Mesothelial cell of epicardium (in vitro differentiated cells): ENCODE results near the gene PHF21B. TPM values are rescaled to one million over a fixed set of nuclear protein-coding genes. Genes with fewer than 3 reads are reported as not detected.
"Not testable (repeated sequence)": the region's sequence is repeated elsewhere in the genome, so short reads cannot be mapped to it uniquely, and the experiment has no call there.

Experiments used
- DNase-seq, 2 experiments: peaks; one replicate each; pipeline ENCODE4 v3.0.0; 2021; ENCODE audit warnings: low spot score in 2 of 2; ENCODE audit not compliant: unreplicated experiment in 2 of 2
- H3K27ac Mint-ChIP-seq: 2 replicates; pipeline ENCODE4 v1.8.0; 2021; ENCODE audit warnings: mixed read lengths
- H3K27me3 Mint-ChIP-seq: 2 replicates; pipeline ENCODE4 v1.8.0; 2021; ENCODE audit warnings: low read depth, mixed read lengths
- H3K36me3 Mint-ChIP-seq: 2 replicates; pipeline ENCODE4 v1.8.0; 2021; ENCODE audit warnings: mixed read lengths
- H3K4me1 Mint-ChIP-seq: 2 replicates; pipeline ENCODE4 v1.8.0; 2021; ENCODE audit warnings: mixed read lengths
- H3K4me3 Mint-ChIP-seq: 2 replicates; pipeline ENCODE4 v1.8.0; 2021; ENCODE audit warnings: mild to moderate bottlenecking, moderate library complexity, mixed read lengths
- H3K9me3 Mint-ChIP-seq: 2 replicates; pipeline ENCODE4 v1.8.0; 2021; ENCODE audit warnings: mixed read lengths
- total RNA-seq: library from RNA; stranded (reverse); gene quantifications from 3 replicates; pipeline ENCODE4 v1.2.1, GENCODE V29; 2021
- TF ChIP-seq, protein P1 (sequence below): fragments of 200-600 bp; sonication (generic); IDR thresholded peaks from one replicate; pipeline ENCODE4 v1.5.0; 2021; ENCODE audit warnings: antibody characterized with exemption; ENCODE audit not compliant: unreplicated experiment

The PHF21B gene
- total RNA-seq, 1 donor from 2014 or later: 8.6 TPM

DNA sequence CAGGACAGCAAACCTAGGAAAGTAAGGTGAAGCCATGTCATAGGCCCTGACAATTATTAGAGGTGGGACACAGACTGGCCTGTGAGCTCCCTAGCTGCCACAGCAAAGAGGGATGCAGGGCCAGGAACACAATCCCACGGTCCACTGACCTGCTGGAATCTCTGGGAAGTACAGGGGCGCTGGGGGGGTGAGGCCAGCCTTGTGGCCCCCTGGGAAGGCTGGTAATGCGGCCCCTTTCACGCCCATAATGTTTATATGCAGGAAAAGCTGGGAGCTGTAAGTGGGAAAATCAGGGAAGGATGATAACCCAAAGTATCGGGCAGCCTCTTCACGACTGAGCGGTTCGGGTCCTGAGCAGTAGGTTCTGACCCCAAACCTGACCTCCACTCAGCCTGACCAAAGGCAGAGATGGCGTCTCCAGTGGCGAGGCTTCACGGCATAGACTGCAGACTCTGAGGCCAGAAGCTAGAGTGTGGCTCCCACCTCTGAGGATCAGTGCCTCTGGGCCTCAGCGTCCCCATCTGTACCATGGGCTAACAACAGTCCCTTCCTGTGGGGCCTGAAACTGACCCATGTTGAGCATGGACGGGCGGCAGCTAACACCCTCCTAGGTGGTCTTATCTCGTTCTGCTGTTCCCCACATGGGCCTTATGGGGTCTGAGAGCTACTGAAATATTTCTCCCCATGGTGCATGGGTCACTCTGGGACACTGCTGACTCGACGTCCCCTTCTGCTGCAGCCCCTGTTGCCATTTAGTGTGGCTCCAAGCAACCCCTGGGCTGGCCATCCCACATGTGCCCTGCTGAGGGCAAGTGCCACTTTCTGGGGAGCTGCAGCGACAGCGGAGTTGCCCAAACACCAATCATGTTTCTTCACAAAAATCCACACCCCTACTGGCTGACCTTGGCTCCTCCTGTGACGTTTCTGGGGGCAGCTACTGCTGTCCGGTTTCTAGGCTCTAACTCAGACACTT is 101.8 kb downstream of the PHF21B start:
- TF ChIP-seq, protein P1, sequence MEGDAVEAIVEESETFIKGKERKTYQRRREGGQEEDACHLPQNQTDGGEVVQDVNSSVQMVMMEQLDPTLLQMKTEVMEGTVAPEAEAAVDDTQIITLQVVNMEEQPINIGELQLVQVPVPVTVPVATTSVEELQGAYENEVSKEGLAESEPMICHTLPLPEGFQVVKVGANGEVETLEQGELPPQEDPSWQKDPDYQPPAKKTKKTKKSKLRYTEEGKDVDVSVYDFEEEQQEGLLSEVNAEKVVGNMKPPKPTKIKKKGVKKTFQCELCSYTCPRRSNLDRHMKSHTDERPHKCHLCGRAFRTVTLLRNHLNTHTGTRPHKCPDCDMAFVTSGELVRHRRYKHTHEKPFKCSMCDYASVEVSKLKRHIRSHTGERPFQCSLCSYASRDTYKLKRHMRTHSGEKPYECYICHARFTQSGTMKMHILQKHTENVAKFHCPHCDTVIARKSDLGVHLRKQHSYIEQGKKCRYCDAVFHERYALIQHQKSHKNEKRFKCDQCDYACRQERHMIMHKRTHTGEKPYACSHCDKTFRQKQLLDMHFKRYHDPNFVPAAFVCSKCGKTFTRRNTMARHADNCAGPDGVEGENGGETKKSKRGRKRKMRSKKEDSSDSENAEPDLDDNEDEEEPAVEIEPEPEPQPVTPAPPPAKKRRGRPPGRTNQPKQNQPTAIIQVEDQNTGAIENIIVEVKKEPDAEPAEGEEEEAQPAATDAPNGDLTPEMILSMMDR: no peak
- Mint-ChIP-seq H3K36me3 (peaks cover 39% of the 10 kb centered on the region), H3K27ac (no peak overlapping the region), H3K4me1 (peaks cover 10% of the 10 kb centered on the region), H3K9me3 (peaks cover 27% of the 10 kb centered on the region), H3K4me3 (no peak overlapping the region), H3K27me3 (peaks cover 8% of the 10 kb centered on the region)
- no peak for DNase-seq

DNA sequence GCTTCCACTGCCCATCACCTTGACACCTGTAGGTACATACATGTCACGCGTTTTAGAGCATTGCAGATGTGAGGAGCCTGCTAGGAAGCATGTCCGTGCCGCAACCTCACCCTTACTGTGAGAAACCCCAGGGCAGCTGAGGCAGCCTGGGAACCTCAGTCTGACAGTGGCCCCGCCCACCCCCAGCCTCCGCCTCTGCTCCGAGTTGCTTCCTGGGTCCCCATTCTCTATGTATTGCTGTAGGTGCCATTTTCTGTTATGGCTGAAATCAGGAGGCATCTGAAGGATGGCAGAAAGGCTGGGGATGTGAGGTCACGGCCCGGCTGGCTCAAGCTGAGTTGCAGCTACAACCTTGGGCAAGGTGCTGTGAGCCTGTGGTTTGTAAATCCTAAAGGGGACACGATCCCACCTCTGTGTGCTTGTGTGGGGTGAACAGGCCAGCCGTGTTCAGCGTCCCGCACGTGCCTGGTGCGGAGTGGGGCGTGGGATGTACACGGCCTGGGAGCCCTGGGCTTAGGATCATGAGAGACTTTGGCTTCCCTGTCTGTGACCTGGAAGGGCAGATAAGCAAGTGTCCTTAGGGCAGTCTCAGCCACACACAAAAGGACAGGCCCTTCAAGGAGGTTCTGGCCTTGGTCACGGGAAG is 102.7 kb downstream of the PHF21B start:
- H3K4me3 Mint-ChIP-seq: no peak overlapping the region
- DNase-seq: no peak
- peaks cover 30% of the 10 kb centered on the region for H3K9me3 Mint-ChIP-seq
- TF ChIP-seq, protein P1: no peak
- peaks cover 10% of the 10 kb centered on the region for H3K27me3 Mint-ChIP-seq
- H3K4me1 Mint-ChIP-seq: peaks cover 10% of the 10 kb centered on the region
- peaks cover 40% of the 10 kb centered on the region for H3K36me3 Mint-ChIP-seq
- no peak overlapping the region for H3K27ac Mint-ChIP-seq

DNA sequence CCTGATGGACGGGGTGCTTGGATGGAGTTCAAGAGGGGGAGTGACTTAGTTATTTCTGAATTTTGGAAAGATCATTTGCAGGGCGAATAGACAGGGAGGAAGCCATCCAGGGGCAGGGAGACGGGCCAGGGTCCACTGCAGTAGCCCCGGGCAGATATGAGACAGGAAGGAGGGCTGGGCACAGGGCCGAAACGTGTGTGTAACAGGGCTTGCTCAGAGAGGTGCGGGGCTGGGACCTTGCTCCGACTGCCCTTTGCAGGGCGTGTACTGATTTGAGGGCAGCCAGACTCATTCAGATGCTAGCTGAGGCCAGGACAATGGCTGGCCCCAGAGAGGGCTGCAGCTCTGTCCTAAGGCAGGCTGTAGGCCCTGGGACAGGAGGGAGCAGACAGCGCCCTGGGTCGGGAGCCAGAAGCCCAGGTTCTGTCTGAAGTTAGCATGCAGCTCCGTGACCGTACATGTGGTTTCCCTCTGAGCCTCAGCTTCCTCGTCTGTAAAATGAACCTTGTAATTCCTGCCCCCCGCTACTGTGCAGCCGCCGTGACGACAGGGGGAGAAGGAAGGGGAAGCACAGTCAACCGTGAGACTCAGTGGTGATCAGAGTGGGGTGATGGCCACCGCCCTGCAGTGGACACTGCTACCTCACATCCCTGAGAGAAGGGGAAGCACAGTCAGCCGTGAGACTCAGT is 103.4 kb downstream of the PHF21B start:
- TF ChIP-seq, protein P1: no peak
- H3K4me3 Mint-ChIP-seq: no peak overlapping the region
- peaks cover 10% of the 10 kb centered on the region for H3K27me3 Mint-ChIP-seq
- H3K9me3 Mint-ChIP-seq: peaks cover 27% of the 10 kb centered on the region
- peaks cover 39% of the 10 kb centered on the region for H3K36me3 Mint-ChIP-seq
- H3K27ac Mint-ChIP-seq: no peak overlapping the region
- DNase-seq: no peak
- peaks cover 10% of the 10 kb centered on the region for H3K4me1 Mint-ChIP-seq

DNA sequence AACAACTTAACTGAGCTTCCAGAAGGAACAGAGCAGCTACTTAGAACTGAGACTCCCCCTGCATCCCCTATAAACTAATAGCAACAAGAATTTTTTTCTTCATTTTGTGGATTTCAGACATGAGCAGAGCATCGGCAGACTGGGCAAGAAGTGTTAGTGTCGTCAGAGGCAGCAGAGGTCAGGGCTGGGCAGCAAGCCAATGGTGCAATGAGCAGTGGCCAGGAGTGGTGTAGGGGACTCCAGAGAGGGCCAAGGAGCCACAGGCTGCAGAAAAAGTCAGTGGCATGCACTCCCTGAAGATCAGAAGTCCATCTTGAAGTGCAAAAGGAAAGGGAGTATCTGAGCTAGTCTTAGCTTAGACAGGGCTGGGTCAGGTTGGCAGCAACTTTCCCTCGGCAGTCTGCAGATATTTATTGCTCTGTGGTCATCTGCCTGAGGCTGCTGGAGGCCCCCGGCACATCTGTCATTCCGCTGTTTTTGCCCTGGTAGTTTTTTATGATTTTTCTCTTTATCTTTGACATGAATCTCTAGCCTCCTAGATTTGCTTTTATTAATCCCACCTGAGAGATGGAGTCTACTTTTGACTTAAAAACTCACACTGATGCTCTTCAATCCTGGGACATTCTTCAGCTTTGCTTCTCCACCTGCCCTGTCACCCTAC is 105.2 kb downstream of the PHF21B start:
- H3K4me3 Mint-ChIP-seq, H3K27ac Mint-ChIP-seq, DNase-seq, H3K27me3 Mint-ChIP-seq: not testable (repeated sequence)
- Mint-ChIP-seq H3K4me1 (peaks cover 10% of the 10 kb centered on the region), H3K36me3 (peaks cover 29% of the 10 kb centered on the region), H3K9me3 (peaks cover 28% of the 10 kb centered on the region)

DNA sequence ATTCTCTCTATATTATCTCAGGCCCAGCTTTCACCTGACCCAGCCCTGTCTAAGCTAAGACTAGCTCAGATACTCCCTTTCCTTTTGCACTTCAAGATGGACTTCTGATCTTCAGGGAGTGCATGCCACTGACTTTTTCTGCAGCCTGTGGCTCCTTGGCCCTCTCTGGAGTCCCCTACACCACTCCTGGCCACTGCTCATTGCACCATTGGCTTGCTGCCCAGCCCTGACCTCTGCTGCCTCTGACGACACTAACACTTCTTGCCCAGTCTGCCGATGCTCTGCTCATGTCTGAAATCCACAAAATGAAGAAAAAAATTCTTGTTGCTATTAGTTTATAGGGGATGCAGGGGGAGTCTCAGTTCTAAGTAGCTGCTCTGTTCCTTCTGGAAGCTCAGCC is 106.6 kb downstream of the PHF21B start:
- not testable (repeated sequence) for H3K27ac Mint-ChIP-seq, H3K27me3 Mint-ChIP-seq, DNase-seq, H3K4me3 Mint-ChIP-seq
- peaks cover 10% of the 10 kb centered on the region for H3K4me1 Mint-ChIP-seq
- H3K36me3 Mint-ChIP-seq: peaks cover 27% of the 10 kb centered on the region
- H3K9me3 Mint-ChIP-seq: peaks cover 32% of the 10 kb centered on the region

DNA sequence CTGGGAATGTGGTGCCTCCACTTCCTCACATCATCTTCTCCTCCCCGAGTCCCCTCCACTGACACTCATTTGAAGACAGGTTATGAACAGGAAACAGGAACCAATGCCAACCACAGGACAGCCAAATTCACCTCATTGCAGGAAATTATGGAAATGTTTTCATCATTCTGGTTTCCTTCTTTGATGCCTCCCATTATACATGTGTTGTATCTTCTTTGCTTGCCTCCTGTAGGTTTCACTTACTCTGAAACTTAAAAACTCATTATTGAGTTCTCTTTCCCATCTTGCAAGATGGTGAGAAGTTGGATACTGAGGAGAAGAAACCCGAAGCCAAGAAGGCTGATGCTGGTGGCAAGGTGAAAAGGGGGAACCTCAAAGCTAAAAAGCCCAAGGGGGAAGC is 108.5 kb downstream of the PHF21B start:
- Mint-ChIP-seq H3K27ac (no peak overlapping the region), H3K4me3 (no peak overlapping the region), H3K9me3 (peaks cover 35% of the 10 kb centered on the region), H3K36me3 (peaks cover 23% of the 10 kb centered on the region), H3K27me3 (peaks cover 8% of the 10 kb centered on the region), H3K4me1 (peaks cover 10% of the 10 kb centered on the region)
- TF ChIP-seq, protein P1: no peak
- DNase-seq: no peak
